ENCODE data around the gene PKIB. TPM values are rescaled to one million over a fixed set of nuclear protein-coding genes. Genes with fewer than 3 reads are reported as not detected.

The PKIB gene
- total RNA-seq, 1 donor from 2014 or later: 3.2 TPM

DNA sequence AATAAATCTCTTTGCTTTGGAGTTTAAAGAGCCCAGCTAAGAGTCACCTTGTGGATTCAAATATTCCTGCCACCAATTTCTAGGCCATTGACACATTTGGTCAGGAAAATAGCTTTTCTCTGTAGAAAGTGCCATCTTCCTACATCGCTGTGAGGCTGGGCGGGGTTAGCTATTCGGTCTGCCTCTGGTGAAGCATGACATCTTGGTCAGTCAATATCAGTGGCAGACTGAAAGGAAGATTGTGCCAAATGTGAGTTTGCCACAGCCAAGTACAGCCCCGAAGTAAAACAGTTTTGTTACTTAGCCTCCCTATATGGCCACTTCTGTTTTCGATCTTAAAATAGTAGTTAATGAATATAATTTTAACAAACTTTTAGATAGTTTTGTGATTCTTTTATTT, 103.9 kb downstream of the PKIB start:
- ATAC-seq: no peak
- Histone ChIP-seq H3K4me1 (no peaks in the 10 kb centered on the region), H3K36me3 (no peaks in the 10 kb centered on the region), H3K27ac (no peak overlapping the region), H3K4me3 (no peak overlapping the region), H3K9me3 (no peaks in the 10 kb centered on the region), H3K27me3 (ENCODE audit: low read depth) (no peaks in the 10 kb centered on the region)
- intact Hi-C loops (cut with DNase I): no loop called here
- TF ChIP-seq, protein P1, sequence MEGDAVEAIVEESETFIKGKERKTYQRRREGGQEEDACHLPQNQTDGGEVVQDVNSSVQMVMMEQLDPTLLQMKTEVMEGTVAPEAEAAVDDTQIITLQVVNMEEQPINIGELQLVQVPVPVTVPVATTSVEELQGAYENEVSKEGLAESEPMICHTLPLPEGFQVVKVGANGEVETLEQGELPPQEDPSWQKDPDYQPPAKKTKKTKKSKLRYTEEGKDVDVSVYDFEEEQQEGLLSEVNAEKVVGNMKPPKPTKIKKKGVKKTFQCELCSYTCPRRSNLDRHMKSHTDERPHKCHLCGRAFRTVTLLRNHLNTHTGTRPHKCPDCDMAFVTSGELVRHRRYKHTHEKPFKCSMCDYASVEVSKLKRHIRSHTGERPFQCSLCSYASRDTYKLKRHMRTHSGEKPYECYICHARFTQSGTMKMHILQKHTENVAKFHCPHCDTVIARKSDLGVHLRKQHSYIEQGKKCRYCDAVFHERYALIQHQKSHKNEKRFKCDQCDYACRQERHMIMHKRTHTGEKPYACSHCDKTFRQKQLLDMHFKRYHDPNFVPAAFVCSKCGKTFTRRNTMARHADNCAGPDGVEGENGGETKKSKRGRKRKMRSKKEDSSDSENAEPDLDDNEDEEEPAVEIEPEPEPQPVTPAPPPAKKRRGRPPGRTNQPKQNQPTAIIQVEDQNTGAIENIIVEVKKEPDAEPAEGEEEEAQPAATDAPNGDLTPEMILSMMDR (IDR thresholded peaks at IDR 0.05): no peak
- no peak for DNase-seq

DNA sequence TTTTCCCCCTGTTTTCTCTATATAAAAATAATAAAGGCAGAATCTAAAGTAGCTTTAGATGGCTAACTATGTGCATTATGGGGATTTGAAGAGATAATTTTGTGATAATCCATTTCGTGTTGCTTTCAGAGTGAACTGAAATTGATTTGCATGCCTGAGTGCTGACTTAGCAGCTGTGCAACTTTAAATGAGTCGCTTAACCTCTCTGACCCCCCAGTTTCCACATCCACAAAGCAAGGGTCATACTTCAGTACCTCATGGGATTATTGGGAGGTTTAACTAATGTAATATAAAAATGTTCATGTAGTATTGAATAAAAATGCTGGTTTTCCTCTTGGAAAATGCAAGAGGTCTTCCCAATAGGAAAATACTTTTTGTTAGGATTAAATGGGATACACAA, 105.5 kb downstream of the PKIB start:
- TF ChIP-seq, protein P1 (IDR thresholded peaks at IDR 0.05): no peak
- DNase-seq (no peak), ATAC-seq (no peak)
- intact Hi-C loops (cut with DNase I): no loop called here
- Histone ChIP-seq H3K27me3 (ENCODE audit: low read depth) (no peaks in the 10 kb centered on the region), H3K4me1 (no peaks in the 10 kb centered on the region), H3K4me3 (no peak overlapping the region), H3K36me3 (no peaks in the 10 kb centered on the region), H3K27ac (no peak overlapping the region), H3K9me3 (no peaks in the 10 kb centered on the region)

DNA sequence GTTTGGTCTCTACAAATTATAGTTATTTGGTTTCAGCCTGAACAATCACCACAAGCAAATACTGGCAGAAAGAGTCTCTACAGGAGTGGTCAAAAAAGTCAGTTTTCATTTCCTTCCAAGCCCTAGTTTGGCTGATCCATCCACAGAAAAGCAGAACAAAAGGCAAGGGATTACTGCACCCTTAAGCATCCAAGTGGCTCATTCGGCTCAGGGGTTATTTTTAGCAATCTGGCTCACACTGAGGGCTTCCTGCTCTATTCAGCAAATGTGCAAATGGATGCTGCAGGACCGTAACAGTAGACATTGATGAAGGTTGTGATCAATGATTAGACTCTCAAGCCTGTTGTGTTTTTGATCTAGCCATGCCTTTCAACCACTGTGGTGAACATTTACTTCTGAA, 107.1 kb downstream of the PKIB start:
- ATAC-seq (no peak), DNase-seq (no peak)
- H3K27me3 ChIP-seq (ENCODE audit: low read depth): no peaks in the 10 kb centered on the region
- intact Hi-C loops (cut with DNase I): no loop called here
- H3K27ac ChIP-seq: no peak overlapping the region
- no peak overlapping the region for H3K4me3 ChIP-seq
- no peaks in the 10 kb centered on the region for H3K9me3 ChIP-seq
- no peaks in the 10 kb centered on the region for H3K4me1 ChIP-seq
- TF ChIP-seq, protein P1 (IDR thresholded peaks at IDR 0.05): no peak
- no peaks in the 10 kb centered on the region for H3K36me3 ChIP-seq

DNA sequence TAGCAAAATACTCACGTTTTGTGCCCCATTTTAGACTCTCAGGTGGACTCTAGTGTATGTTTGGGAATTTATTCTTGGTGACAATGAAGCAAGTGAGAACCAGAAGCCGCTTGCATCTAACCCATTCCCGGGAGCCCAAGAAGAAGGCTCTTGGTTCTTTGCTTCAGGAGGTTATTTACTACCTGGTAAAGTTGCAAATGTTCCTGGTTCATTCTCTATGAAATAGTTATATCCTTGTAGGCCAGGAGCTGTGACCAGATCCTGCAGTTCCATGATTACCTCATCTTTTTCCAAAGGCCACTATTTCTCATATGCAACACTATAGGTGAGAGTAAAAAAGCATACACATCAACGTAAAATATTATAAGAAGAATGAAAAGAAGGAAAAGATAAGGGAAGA, 108.4 kb downstream of the PKIB start:
- Histone ChIP-seq H3K4me1 (no peaks in the 10 kb centered on the region), H3K27ac (no peak overlapping the region), H3K36me3 (no peaks in the 10 kb centered on the region), H3K27me3 (ENCODE audit: low read depth) (no peaks in the 10 kb centered on the region), H3K4me3 (no peak overlapping the region), H3K9me3 (no peaks in the 10 kb centered on the region)
- no peak for DNase-seq
- TF ChIP-seq, protein P1 (IDR thresholded peaks at IDR 0.05): no peak
- intact Hi-C loops (cut with DNase I): no loop called here
- ATAC-seq: no peak

DNA sequence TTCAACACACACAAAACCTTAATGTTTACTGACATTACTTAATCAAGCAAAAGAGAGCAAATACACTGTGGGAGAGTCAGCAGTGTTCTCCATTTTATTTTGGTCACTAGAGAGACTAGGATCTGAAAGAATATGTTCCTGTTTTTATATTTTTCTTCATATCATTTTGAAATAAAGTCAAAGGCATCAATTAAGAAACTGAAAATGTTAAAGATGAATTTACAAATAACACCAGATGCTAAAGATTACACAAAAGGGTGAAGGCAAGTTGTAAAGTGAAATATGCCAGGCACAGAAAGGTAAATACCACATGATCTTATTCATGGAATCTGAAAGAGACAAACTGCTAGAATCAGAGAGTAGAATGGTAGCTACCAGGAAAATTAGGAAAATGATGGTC, 109.0 kb downstream of the PKIB start:
- no peak overlapping the region for H3K4me3 ChIP-seq
- ATAC-seq: no peak
- no peaks in the 10 kb centered on the region for H3K9me3 ChIP-seq
- TF ChIP-seq, protein P1 (IDR thresholded peaks at IDR 0.05): no peak
- intact Hi-C loops (cut with DNase I): no loop called here
- no peaks in the 10 kb centered on the region for H3K27me3 ChIP-seq (ENCODE audit: low read depth)
- DNase-seq: no peak
- H3K27ac ChIP-seq: no peak overlapping the region
- H3K4me1 ChIP-seq: no peaks in the 10 kb centered on the region
- H3K36me3 ChIP-seq: no peaks in the 10 kb centered on the region

DNA sequence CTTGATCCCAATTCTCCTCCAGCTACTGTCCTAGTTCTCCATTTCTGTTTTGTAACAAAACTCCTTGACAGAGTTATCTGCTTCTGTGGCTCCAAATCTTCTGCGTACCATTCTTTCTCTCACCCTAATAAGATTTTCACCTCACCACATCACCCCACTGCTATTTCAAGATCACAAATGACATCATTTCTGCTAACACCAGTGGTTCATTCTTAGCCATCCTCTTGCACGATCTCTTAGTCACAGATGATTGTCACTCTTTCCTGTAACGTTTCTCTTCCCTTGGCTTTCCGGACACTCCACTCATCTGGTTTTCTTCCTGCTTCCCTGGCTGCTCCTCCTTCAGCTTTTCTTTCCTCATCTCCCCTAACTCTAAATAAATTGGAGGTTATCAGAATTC, 112.5 kb downstream of the PKIB start:
- Histone ChIP-seq H3K27ac (no peak overlapping the region), H3K4me1 (no peaks in the 10 kb centered on the region), H3K4me3 (no peak overlapping the region), H3K36me3 (no peaks in the 10 kb centered on the region), H3K27me3 (ENCODE audit: low read depth) (no peaks in the 10 kb centered on the region), H3K9me3 (no peaks in the 10 kb centered on the region)
- no peak for DNase-seq
- intact Hi-C loops (cut with DNase I): no loop called here
- ATAC-seq: no peak
- TF ChIP-seq, protein P1 (IDR thresholded peaks at IDR 0.05): no peak
